Measurements from ENCODE around the gene TMEM183A. TPM values are rescaled to one million over a fixed set of nuclear protein-coding genes. Genes with fewer than 3 reads are reported as not detected.

Gene TMEM183A
- total RNA-seq, 4 donors from 2014 or later, result 69.0 to 93.9 (median 87.6) TPM

GRCh38 chr1:203065986-203066385 lies 58.8 kb downstream of the TMEM183A start:
- Histone ChIP-seq H3K4me1 (peaks cover 25 to 27% (median 26%) of the 10 kb centered on the region in 4 donors), H3K36me3 (no peaks in the 10 kb centered on the region), H3K9me3 (no peaks in the 10 kb centered on the region), H3K4me3 (no peak overlapping the region), H3K27ac (replicated peaks in 1 of 4) (no peak overlapping the region), H3K27me3 (no peaks in the 10 kb centered on the region)
- TF ChIP-seq, protein P1, sequence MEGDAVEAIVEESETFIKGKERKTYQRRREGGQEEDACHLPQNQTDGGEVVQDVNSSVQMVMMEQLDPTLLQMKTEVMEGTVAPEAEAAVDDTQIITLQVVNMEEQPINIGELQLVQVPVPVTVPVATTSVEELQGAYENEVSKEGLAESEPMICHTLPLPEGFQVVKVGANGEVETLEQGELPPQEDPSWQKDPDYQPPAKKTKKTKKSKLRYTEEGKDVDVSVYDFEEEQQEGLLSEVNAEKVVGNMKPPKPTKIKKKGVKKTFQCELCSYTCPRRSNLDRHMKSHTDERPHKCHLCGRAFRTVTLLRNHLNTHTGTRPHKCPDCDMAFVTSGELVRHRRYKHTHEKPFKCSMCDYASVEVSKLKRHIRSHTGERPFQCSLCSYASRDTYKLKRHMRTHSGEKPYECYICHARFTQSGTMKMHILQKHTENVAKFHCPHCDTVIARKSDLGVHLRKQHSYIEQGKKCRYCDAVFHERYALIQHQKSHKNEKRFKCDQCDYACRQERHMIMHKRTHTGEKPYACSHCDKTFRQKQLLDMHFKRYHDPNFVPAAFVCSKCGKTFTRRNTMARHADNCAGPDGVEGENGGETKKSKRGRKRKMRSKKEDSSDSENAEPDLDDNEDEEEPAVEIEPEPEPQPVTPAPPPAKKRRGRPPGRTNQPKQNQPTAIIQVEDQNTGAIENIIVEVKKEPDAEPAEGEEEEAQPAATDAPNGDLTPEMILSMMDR (IDR thresholded peaks at IDR 0.05), result no peak
- TF ChIP-seq POLR2AphosphoS5 (IDR thresholded peaks at IDR 0.05) (no peak), POLR2A (IDR thresholded peaks at IDR 0.05; ENCODE audit: low read depth) (no peak), EP300 (IDR thresholded peaks at IDR 0.05) (no peak)
- 90% methylated on average over 2 of the region's 2 CpGs for WGBS
- no peak for DNase-seq (ENCODE audit: extremely low spot score)
- intact Hi-C loops (cut with DNase I), result no loop called here

- WGBS, result 92% methylated on average over 3 of the region's 3 CpGs
- Histone ChIP-seq H3K9me3 (no peaks in the 10 kb centered on the region), H3K36me3 (no peaks in the 10 kb centered on the region), H3K4me1 (peaks cover 25 to 30% (median 26%) of the 10 kb centered on the region in 4 donors), H3K4me3 (no peak overlapping the region), H3K27ac (replicated peaks in 1 of 4) (no peak overlapping the region), H3K27me3 (no peaks in the 10 kb centered on the region)
- DNase-seq (ENCODE audit: extremely low spot score), result no peak
- intact Hi-C loops (cut with DNase I), result no loop called here
- TF ChIP-seq POLR2A (IDR thresholded peaks at IDR 0.05; ENCODE audit: low read depth) (no peak), EP300 (IDR thresholded peaks at IDR 0.05) (no peak), POLR2AphosphoS5 (IDR thresholded peaks at IDR 0.05) (no peak)
- TF ChIP-seq, protein P1 (IDR thresholded peaks at IDR 0.05), result no peak
Measured at GRCh38 chr1:203066965-203067364, 59.8 kb downstream of the TMEM183A start.

DNA sequence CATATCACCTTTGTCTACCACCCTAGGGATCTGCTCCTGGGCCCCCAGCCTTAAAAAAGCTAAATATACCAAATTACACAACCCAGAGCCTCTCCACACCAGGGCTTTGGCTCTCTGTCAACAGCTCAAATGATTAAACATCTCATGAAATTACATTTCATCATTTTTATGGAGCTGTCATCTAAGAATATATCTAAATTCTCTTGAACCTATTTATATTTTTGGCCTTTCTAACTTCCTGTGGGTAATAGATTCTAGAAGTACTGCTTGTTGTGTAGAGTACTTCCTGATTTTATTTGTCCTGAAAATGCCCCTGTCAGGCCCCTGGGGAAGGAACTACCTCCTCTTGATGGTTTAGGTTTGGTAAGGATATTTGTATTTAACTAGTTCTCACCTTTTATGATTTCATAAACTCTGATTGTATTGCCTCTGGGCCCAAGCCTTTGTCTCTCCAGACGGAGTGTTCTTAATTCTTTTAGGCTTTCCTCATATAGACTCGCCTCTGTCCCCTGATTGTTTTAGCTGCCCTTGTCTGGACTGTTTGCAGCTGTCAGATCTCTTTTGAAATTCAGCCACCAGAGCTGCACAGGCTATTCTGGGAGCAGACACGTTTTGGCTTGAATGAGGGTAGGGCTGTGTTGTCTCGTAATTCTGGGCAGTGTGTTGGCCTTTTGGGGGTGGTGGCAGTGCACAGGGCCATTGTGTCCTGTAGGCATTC lies 62.0 kb downstream of the TMEM183A start:
- intact Hi-C loops (cut with DNase I), result no loop called here
- TF ChIP-seq, protein P1 (IDR thresholded peaks at IDR 0.05), result no peak
- peak in 1 of 2 donors; percentile 39 for TF ChIP-seq POLR2AphosphoS5 (IDR thresholded peaks at IDR 0.05)
- TF ChIP-seq EP300 (IDR thresholded peaks at IDR 0.05), result no peak
- TF ChIP-seq POLR2A (IDR thresholded peaks at IDR 0.05; ENCODE audit: low read depth), result no peak
- 24% methylated on average over 4 of the region's 4 CpGs for WGBS
- no peaks in the 10 kb centered on the region for H3K36me3 ChIP-seq
- H3K4me1 ChIP-seq, result peaks cover 25 to 30% (median 26%) of the 10 kb centered on the region in 4 donors
- H3K9me3 ChIP-seq, result no peaks in the 10 kb centered on the region
- H3K27me3 ChIP-seq, result no peaks in the 10 kb centered on the region
- no peak overlapping the region for H3K4me3 ChIP-seq
- peak overlapping the region; percentile 61 to 74 (median 70) for H3K27ac ChIP-seq (replicated peaks in 1 of 4)
- DNase-seq (ENCODE audit: extremely low spot score), result no peak

DNA sequence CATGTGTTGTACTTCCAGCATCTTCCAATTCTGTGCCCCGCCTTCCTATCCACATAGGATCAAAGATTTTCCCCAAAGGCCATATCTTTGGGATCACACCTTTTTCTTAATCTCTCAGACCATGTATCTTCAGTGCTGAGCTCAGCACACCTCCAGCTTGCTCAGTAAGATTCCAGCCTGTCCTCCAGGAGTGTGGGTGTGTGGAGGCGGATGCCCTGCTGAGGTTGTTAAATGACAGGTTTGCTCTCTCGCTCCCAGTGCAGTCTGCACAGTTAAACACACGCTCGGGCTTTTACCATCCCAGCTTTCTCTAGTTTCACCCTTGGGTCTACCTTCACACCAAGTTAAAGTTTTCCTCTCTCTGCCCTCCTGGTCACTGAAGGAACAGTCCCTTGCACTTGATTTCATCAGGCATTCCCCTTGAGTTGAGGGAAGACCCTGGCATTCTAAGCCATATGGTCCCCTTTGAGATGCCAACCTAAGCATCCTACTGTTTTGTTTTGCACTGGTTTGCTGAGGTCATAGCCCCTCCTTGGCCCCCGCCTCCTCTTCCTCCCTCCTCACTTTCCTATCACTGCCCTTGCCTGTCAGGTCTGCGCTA lies 64.9 kb downstream of the TMEM183A start:
- Histone ChIP-seq H3K4me1 (peaks cover 35 to 41% (median 39%) of the 10 kb centered on the region in 4 donors), H3K27me3 (peaks cover 0 to 26% (median 7%) of the 10 kb centered on the region in 4 donors), H3K27ac (replicated peaks in 1 of 4) (no peak overlapping the region), H3K36me3 (no peaks in the 10 kb centered on the region), H3K4me3 (no peak overlapping the region), H3K9me3 (no peaks in the 10 kb centered on the region)
- intact Hi-C loops (cut with DNase I), result no loop called here
- no peak for DNase-seq (ENCODE audit: extremely low spot score)
- WGBS, result 94% methylated on average over 7 of the region's 7 CpGs
- TF ChIP-seq, protein P1 (IDR thresholded peaks at IDR 0.05), result no peak
- no peak for TF ChIP-seq POLR2A (IDR thresholded peaks at IDR 0.05; ENCODE audit: low read depth)

All from esophagus muscularis mucosa (tissue), 4 donors.